Right lobe of liver (tissue), 4 donors: ENCODE data around the gene DHRSX.

Experiments
- POLR2A ChIP-seq: fragments of 450-650 bp; IDR thresholded peaks from one replicate; pipeline ENCODE4 v1.6.1; 2017; ENCODE audit warnings: antibody characterized with exemption, mild to moderate bottlenecking
- TF ChIP-seq, protein P1 (sequence below), 4 donors: fragments of 200-600 bp in 3 of 4; fragments of 450-650 bp in 1 of 4; IDR thresholded peaks; one replicate each; pipeline versions ENCODE4 v1.5.1 to v1.8.0; 2016 to 2022; ENCODE audit warnings: antibody characterized with exemption in 4 of 4, mild to moderate bottlenecking in 2 of 4
- donor health status: DM: no; HTN: no; CAD: no.
- donor health status: DM: no; HTN: no; CAD: no.
- donor health status: DM: no; HTN: yes; CAD: no.

DNA sequence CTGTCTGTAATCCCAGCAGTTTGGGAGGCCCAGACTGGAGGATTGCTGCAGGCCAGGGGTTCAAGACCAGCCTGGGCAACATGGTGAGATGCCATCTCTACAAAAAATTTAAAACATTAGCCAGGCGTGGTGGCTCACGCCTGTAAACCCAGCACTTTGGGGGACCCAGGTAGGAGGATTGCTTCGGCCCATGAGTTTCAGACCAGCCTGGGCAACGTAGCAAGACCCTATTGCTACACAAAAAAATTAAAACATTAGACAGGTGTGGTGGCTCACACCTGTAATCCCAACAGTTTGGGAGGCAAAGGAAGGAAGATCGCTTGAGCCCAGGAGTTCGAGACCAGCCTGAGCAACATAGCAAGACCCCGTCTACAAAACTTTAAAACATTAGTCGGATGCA lies 1.3 kb downstream of the DHRSX start:
- TF ChIP-seq, protein P1, sequence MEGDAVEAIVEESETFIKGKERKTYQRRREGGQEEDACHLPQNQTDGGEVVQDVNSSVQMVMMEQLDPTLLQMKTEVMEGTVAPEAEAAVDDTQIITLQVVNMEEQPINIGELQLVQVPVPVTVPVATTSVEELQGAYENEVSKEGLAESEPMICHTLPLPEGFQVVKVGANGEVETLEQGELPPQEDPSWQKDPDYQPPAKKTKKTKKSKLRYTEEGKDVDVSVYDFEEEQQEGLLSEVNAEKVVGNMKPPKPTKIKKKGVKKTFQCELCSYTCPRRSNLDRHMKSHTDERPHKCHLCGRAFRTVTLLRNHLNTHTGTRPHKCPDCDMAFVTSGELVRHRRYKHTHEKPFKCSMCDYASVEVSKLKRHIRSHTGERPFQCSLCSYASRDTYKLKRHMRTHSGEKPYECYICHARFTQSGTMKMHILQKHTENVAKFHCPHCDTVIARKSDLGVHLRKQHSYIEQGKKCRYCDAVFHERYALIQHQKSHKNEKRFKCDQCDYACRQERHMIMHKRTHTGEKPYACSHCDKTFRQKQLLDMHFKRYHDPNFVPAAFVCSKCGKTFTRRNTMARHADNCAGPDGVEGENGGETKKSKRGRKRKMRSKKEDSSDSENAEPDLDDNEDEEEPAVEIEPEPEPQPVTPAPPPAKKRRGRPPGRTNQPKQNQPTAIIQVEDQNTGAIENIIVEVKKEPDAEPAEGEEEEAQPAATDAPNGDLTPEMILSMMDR (IDR thresholded peaks at IDR 0.05) = no peak
- no peak for TF ChIP-seq POLR2A
